ENCODE measurements around the gene RBFOX2.
A peak's percentile ranks its signal among the peaks of the same experiment; 100 is the strongest.

The RBFOX2 gene

GRCh38 chr22:35923026-35923425 is 105.6 kb downstream of the RBFOX2 start:
- no peak for DNase-seq

GRCh38 chr22:35921777-35922176 is 106.8 kb downstream of the RBFOX2 start:
- DNase-seq, result peak; percentile 54

DNA sequence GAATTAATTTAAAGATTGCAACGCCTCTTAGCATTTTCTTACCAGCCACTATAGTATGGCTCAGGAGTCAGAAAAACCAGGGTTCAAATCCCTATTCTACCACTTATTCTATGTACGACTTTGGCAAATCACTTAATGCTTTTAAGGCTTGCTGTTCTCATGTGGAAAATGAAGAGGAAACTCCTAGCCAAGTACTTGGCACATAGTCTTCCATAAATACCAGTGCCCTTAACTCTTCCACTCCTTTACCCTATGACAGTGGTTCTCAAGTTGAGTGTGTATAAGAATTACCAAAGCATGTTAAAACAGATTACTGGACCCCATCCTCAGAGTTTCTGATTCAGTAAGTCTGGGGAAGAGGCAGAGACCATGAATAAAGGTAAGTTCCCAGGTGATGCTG is 107.6 kb downstream of the RBFOX2 start:
- DNase-seq, result no peak

DNA sequence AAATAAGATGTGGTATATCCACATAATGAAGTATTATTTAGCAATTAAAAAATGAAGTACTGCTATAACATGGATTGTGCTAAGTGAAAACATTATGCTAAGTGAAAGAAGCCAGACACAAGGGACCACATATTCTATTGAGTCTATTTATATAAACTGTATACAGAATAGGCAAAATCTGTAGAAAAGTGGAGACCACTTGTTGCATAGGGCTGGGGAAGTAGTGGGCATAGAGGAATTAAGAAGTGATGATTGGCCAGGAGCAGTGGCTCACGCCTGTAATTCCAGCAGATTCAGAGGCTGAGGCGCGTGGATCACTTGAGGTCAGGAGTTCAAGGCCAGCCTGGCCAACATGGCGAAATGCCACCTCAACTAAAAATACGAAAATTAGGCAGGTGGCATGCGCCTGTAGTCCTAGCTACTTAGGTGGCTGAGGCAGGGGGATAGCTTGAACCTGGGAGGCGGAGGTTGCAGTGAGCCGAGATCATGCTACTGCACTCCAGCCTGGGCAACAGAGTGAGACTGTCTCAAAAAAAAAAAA is 109.6 kb downstream of the RBFOX2 start:
- no peak for DNase-seq

DNA sequence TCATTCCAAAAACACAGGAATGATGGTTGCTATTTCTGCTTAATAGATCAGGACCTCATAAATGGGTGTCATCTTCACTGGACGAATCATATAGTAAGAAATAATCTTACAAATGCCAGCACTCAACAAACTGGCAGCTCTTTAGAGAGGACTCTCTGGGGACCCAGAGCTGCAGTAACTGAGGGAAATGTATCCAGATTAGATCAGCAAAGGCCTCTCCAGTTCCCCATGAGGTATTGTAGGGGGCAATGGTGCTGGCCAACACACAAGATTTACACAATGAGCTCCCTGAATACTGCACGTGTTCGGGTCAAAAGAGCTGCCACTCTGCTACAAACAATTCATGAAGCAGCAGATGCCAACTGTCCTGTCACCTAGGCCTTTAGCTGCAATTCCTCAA is 110.2 kb downstream of the RBFOX2 start:
- DNase-seq, result no peak

DNA sequence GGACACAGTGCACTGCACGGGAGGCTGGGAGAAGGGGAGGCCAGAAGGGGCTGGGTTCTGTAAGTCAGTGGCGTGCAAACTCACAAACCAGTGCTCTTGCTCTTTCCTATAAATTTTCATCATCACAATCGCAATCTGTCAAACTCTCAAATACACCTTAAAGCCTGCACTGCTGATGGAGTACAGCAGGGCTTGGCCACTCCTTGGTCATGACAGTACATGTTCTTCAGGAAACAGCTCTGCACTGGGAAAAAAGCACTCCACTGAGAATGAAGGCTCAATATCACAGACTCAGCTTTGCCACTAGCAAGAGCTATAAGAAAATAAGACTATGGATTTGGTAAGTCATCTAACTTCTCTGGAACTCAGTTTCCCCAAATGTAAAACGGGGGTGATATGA is 111.0 kb downstream of the RBFOX2 start:
- no peak for DNase-seq

DNA sequence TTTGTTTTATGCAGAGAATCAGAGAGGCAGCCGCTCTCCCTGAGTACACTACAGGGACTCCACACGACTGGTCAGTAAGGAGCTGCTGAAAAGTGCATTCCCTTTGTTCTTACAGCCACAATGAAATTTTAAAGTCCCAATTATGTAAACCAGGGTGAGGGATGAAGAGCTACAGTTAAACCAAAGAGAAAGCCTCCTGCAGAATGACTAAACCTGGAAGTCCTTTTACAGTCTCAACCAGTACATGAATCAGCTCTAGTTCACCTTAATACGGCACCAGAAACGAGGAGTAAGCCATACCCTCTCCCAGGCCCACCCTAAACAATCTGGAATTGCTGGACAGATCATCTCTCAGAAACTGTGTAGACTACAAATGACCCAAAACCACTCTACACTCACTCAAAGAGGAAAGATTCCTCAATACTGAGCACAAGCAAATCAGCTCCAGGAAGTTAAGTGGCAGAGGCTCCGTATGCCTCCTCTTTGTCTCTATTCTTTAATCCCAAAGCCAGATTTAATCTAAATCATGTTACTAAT is 113.1 kb downstream of the RBFOX2 start:
- peak; percentile 6 for DNase-seq

- peak; percentile 76 for DNase-seq
Measured at GRCh38 chr22:35914665-35915476, 113.8 kb downstream of the RBFOX2 start.

DNA sequence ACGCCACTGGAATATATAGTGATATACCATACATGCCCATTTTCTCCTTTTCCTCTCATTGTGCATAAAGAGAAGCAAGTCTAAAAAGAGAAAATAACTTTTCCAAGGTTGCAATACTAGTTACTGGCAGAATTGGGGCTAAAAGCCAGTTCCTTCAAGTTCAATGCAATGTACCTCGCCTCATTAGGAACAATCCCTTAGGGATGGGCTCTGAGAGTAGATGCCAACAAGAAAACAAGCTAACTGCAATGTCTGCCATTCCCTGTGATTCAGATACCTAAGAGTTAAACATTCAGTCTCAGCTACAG is 114.3 kb downstream of the RBFOX2 start:
- DNase-seq, result no peak

DNA sequence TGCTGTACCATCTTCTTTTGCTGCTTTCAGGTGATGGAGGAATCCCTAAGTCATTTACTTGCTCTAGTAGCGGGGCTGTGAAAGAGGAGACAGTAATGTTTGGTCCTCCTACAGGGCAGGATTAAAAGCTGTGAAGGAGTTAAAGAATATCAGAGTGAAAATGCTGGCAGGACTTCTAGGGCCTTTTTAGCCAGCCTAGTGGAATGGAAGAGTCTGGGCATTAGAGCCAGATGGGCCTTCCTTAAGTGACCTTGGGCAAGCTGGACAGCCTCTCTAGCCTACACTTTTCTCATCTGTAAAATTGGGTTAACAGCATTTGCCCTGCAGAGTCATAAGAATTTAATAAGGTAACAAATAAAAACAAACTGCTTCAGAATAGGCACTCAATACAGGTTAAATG is 114.7 kb downstream of the RBFOX2 start:
- no peak for DNase-seq

GRCh38 chr22:35912658-35913057 is 116.0 kb downstream of the RBFOX2 start:
- no peak for DNase-seq

DNA sequence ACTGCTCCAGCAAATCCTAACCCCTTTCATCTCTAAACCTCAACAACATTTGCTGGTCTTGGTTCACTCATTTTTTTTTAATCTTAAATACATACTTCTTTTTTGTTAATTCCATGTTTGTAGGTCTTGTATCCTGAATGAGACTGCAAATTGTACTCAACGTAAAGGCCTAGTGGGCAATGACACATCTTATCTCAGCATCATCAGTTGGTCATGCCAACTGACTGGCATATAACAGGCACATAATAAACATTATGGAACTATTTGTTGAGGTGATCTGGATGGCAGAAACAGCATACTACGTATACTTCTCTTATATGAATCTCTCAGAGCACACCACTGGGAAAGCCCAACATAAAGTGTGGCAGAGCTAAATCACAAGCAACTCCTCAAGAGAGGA is 116.7 kb downstream of the RBFOX2 start:
- DNase-seq, result no peak

DNA sequence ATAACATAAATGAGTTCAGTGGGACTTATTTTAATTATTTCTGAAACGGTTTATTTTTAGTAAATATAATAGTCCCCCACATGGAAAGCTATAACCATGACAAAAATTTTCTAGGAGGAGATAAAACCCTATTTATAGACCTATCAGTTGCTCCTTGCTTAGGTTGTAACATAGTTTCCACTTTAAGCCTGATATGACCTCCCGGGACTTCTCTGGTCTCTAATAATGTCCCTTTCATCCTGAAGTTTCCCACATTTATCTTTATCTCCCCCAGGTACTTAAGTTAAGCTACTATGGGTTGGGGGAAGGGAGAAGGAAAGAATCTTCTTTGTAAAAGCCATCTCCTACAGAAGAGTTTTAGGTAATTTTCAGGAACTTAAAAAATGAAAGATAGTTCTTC is 117.7 kb downstream of the RBFOX2 start:
- DNase-seq, result no peak

DNA sequence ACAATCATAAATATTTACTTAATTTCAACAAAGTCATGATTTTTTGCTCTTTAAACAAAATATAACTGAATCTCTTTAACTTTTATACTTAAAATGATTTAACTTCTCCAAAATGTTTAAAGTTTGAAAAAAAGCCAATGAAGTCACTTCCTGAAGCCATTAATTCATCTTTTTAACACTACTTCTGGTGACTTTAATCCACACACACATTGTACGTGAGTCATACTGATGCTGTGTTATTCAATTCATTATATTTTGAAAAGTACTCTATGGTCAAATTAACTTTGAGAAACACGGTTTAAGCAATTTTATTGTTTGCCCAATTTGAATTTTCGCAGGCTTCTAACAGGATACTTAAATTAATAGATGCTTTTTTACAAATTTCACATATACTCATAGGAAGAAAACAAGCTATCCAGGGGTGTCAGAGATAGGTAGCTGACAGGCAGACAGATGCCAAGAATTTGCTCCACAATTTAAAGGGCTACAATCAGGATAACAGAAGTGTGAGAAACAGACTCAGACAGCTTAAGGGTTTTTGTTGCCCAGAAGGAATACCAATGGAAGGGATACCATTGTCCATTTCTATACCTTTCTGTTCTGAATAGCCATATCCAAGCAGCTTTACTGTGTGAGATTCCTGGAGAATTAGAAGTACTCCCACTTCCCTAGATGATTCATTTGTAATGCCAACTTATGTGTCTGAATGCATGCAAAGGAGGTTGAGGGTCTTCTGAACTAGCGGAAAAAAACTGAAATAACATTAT is 118.4 kb downstream of the RBFOX2 start:
- no peak for DNase-seq

- DNase-seq, result no peak
Measured at GRCh38 chr22:35905894-35906293, 122.7 kb downstream of the RBFOX2 start.

DNA sequence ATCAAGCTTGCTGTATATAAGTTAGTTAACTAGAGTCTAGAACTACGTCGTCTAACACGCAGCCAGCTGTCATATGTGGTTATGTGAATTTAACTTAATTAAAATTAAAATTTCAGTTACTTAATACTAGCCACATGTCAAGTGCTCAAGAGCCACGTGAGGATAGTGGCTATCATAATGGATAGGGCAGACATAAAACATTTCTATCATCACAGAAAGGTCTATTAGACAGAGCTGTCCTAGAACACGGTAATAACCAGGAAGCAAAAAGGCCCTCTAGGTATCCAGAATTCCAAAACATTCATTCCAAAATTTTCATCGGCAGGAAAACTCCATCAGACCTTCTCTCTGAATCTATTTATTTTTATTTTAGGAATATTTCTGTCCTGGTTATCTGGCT is 123.9 kb downstream of the RBFOX2 start:
- DNase-seq, result no peak

- no peak for DNase-seq
Measured at GRCh38 chr22:35904336-35904692, 124.3 kb downstream of the RBFOX2 start.

DNA sequence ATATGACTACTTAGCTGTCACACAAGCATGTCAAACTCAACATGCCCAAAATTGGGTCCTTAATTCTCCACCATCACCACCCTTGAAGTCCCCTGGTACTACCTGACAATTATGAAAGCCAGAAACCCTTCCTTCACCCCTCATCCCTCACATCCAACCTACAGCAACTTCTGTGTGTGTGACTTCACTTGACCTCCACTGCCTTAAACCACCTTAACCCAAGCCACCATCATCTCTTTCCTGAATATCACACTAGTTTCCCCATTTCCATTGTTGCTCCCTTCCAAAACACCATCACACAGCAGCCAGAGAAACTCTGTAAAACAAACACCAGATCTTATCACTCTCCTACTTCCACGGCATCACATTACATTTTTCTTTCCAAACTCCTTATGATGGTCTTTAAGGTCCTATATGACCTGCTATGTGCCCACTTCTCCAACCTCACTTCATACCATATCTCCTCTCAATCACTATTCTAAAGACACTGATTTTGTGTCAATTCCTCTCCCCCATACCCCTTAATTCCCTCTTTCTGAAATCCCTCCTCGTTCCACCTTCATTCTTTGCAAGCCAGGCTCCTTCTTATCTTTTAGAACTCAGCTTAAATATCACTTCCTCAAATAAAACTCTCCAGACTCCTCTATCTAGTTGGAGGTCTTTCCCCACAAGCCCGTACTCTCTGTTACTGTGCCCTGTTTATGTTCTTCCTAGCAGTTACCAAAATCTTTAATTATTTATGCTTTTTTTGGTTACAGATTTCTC is 124.9 kb downstream of the RBFOX2 start:
- DNase-seq, result no peak

DNA sequence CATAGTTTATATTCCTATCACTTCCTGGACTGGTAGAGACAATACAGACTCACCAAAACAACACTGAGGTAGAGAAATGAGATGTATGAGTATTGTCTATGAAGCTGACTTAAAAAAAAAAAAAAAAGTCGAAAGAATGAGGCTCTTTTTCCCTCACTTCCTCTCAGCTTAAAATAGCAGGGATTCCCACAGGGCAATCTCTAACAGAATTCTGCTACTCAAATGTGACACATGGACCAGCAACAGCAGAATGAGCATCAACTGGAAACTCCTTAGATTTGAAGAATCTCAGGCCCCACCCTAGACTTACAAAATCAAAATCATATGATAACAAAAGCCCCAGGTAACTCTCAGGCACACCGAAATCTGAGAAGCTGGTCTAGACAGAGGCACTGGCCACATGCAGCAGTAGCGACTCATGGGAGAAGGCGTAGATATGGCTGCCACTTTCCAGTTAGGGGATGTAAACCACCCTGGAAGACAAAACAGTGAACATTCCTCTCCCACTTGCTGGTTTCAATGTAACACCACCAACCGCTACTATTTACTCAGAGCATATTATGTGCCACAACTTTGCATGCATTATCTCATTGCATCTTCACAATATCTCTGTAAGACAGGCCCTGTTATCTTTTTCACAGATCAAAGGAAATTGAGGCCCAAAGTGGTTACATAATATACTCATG is 128.0 kb downstream of the RBFOX2 start:
- DNase-seq, result no peak

- DNase-seq, result no peak
Measured at GRCh38 chr22:35899736-35900135, 128.9 kb downstream of the RBFOX2 start.

DNA sequence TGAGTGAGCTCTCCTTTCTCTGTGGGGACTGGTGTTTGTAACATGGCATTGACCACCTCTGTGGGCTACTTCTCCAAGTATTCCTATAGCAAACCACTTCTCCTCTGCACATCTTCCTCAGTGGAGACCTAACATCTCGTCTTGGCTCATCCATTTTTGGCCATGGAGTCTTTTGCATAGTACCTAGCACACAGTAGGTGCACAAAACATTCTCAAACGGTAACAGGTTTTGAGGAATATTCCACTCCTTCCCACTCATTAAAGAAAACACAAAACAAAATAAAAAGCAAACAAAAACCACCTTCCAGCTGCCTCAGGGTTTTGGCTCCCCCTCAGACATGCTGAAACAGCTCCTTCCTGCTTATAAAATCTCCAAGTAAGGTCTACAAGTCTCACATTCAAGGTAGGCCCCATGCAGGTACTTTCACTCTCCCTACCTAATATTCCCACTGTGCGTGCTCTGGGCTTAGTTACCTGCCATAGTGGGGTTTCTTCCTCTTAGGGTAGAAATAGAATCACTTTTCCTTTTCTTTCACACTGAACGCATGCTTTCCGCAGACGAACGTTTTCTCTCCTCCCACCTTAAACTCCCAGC is 132.4 kb downstream of the RBFOX2 start:
- no peak for DNase-seq
